ENCODE results near the gene TIMM10B.
A peak's percentile ranks its signal among the peaks of the same experiment; 100 is the strongest.

The TIMM10B gene

DNA sequence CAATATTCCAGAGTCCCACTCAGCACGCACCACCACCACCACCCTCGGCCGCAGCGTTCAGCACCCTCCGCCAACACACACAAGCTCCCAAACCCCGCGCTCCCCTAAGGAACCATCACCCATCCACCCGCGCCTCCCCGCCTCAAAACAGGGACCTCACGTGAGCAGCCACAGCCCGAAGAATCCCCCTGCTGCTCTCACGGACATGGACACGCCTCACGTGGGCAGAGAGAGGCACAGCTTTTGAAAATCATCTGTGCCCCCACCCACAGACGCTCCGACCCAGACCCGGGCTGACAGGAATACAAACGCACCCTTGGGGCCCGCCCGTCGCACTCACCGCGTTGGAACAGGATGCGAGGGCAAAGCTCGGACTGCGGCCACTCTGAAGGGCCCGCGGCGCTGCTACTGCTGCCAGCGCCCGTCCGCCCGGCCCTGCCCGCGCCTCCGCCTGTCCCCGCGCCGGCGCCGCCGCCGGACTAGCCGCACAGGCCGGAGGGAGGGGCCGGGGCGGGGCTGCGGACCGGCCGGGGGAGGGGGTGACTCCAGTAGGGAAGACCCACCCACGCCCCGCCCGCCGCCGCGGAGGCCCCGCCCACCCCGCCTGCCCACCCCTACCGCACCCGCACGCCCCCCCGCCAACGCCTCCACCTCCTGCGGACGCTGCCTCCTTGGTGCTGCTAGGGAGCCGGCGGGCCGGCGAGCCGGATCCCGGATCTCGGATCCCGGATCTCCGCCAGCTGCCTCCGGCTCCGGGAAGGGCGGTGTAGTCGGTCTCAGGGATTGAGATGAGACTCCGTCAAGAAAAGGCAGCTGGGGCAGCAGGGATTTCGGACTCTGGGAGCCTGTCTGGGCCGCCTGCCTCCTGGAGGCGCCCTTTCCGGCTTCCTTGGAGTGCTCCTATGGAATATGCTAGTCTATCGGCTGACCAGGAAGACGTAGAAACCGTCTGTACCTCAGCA, 7.6 kb upstream of the TIMM10B start, which contains the start of gene TRIM3:
TSS of gene TRIM3 (minus strand) at position 491 of the 962 bp plus-strand sequence. CDS start 8,246 bp downstream, outside the sequence.
- peak; percentile 79 for DNase-seq

DNA sequence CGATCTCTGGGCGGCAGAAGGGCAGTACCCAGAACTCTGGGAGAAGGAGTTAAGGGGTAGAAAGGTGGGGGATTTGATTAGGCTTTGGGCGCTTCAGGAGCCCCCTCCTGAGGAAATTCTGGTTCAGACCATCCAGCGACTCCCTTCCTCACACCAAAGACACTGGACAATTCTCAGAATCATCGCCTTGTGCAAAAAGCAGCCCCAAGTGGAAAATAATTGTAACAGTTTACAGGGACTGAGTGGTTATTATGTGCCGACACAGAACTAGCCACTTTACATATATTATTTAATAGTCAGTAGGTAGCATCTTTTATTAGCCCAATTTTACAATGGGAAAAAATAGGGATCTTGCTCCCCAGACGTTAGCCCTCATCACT, 6.9 kb upstream of the TIMM10B start:
- no peak for DNase-seq

DNA sequence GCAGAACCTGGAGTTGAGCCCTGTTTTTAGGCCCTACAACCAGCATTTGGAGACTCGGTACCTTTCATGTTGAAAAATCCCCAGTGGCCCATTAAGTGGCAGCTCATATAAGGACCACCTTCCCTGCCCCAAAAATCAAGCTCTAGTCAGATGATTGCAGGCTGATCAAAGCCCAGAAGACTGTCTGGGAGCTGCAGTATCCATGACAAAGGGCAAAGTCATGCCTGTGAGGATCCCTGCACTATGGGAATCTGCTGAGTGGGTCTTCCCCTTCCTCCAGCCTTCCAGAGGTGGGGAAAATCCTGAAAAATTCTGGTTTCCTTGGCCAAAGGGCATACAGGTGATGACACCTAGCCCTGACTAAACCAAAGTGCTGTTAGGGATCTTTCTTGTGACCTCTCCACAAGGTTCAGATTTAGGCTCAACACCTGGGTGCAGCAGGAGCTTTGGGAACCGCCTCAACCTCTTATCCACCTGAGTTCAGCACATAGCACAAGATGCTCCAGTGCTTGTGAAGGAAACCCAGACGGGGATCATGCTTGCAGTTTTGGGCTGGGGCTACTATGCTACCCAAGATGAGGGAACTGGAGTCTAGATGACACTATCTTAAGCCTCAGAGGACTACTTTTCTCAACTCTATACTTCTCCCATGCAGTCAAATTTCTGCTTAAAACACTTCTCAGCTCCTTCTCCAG, 6.3 kb upstream of the TIMM10B start:
- no peak for DNase-seq

DNA sequence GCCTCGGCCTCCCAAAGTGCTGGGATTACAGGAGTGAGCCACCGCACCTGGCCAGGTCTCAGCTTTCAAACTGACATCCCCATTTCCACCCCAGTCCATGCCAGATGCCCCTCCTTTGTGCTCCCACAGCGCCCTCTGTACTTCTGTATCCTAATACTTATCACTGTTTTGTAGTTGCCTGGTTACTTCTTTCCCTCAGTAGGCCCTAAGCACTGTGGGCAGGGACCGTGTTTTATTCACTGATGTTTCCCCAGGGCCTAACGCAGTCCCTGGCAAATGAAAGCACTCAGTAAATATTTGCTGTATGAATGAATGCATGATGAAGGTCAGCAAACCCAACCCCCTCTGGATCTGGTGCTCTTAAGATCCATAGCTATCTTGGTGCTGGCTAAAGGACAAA, 5.4 kb upstream of the TIMM10B start:
- DNase-seq, result no peak

DNA sequence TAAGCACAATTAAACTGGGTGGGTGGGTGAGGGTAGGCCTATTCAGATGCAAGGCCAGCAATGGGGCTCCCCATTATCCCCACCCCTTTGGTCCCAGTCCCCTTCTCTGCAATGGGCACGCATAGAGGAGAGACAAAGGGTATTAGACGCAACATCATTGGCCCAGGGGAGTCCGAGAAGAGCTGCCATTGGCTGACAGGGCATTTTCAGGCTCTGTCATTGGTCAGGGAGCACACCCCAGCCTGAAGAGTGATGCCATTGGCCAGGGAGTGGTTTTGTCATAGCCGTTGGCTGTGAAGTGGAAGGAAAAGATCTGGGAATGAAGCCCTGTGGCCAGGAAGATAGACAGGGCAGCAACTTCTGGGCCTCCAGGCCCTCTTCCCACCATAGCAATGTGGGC, 4.7 kb upstream of the TIMM10B start:
- no peak for DNase-seq

DNA sequence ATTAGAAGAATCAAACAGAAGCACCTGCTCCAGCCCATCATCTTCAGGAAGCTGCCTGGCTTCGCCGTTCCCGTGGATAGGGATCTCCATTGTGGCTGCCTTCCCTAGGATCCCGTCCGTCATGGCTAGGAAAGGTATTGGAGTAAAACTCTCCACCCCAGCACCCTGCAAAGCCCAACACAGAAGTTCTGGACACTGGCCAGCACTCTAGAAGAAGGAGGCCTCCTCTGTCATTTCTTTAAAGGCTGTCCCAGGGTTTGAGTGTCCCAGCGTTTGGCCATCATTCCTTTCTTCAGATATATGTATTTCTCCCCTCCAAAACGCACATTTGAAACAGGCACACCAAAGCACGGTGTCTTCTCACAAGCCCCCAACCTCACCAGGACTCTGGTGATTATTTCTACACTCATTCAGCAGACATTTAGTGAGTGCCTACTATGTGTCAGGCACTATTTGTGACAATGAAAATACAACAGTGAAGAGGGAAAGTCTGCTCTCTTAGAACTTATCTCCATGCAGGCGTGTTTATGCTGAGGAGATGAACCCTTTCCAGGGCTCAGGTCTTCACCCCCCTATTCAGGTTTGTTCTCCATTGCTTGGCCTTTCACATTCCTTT, 894 bp upstream of the TIMM10B start:
- no peak for DNase-seq

DNA sequence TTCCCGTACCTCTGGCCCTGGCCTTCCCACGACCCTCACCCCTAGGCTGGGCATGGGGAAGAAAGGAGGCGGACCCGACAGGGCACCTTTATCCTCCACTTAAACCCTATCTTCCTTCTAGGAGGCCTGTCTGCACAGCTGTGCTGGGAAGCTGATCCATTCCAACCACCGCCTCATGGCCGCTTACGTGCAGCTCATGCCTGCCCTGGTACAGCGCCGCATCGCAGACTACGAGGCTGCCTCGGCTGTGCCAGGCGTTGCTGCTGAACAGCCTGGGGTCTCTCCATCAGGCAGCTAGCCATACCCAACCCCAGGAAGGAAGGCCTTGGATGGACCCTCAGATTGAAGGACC, 599 bp downstream of the TIMM10B start:
- DNase-seq, result no peak

DNA sequence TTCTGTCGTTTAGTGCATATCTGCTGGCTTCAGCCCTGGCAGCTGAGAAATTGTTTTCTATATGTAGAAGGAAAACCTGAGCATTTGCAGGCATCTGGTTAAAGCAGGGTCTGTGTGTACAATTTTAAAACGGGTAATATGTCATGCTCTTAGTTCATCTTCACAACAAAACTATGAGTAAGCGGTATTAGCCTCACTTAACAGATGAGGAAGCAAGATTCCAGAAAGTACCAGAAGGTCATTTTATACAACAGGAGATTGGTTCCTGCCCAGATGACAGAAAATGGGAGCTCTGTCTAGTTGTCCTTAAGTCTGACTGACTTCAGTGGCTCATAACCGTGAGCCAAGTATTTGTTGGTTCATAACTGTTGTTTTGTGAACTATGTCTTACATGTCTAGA, 1.1 kb downstream of the TIMM10B start:
- no peak for DNase-seq

DNA sequence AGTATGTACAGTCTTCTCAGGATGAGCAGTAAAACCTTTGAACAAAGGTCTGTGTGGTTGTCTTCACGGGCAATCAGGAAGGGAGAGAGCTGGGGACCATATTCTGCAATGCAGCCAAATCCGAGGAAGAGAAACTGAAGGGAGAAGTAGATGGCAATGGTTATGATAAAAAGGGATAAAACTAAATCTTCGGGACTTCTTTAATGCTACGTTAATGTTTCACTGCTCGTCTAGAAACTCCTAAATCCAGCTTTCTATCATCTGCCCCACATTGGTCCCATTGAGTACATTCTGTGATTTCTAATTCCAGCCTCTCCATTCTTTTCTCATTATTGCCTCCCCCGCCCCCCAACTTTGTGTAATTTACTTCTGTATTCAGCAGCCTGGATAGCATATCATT, 1.7 kb downstream of the TIMM10B start:
- no peak for DNase-seq

DNA sequence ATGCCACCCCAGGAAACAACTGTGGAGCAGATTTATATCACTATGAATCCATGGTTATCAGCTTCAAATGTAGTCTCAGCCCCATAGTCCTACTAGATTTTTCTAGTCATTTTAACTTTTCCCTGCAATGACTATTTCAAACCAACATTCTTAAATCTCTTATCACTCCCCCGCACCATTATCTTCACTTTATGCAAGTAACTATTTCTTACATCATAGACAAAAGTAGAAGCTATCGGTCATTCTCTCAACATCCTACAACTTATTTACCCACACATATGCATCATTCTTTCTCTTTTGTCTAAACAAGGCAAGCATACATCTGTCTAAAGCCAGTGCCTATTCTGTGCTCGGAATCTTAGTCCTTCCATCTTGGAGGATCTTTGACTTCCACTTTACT, 4.4 kb downstream of the TIMM10B start:
- no peak for DNase-seq

DNA sequence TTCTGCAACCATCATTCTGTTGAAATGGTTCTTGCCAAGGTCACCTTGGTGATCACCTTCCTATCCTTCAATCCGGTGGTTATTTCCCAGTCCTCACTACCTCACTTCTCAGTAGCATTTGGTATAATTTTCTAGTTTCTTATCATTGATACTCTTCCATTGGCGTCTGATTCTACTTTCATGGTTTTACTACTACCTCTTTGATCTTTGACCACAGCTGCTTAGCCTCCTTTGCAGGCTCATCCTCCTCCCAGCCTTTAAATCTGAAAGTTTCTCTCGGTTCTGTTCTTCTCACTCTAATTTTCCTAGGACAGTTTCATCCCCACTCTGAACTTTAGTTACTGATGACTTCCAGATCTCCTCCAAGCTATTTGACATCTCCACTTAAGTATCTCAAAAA, 5.0 kb downstream of the TIMM10B start:
- no peak for DNase-seq

DNA sequence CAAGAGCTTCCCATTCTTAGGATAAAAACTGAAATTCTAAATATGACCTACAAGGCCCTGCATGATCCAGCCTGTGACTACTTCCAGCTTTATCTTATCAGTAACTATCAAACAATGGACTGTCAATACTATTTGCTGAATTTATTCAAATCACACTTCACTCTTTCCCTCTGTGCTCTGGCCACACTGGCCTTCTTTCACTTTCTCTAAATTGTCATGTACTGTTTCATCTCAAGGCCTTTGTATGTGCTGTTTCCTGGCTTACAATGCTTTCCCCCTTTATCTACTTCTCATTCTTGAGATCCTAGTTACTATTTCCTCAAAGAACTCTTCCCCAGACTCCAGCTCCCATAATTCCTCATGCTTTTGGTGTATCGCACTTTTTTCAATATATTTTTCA, 5.6 kb downstream of the TIMM10B start:
- DNase-seq, result no peak

DNA sequence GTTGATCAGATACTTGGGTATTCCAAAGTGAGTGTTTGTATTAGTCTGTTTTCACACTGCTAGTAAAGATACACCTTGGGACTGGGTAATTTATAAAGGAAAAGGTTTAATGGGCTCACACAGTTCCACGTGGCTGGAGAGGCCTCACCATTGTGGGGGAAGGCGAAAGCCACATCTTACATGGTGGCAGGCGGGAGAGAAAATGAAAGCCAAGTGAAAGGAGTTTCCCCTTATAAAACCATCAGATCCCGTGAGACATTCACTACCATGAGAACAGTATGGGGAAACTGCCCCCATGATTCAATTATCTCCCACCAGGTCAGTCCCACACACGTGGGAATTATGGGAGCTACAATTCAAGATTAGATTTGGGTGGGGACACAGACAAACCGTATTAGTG, 7.0 kb downstream of the TIMM10B start:
- no peak for DNase-seq

DNA sequence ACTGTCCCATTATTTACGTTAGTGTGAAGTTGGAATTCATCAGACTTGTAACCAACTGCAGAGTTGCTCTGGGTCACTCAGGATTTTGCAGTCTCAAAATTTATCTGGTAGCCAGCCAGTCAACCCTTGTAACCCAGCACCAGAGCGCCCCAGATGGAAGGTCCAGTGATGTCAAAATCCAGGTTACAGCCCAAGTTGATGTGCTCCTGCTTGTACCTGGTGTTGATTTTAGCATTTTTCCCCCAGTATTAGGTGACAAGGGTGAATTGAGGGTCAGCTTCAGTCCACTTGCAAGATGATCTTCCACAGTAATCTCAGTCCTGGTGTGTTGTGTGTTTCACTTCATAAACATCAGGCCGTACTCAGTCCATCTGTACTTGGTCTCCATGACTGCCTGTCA, 7.5 kb downstream of the TIMM10B start:
- DNase-seq, result no peak

DNA sequence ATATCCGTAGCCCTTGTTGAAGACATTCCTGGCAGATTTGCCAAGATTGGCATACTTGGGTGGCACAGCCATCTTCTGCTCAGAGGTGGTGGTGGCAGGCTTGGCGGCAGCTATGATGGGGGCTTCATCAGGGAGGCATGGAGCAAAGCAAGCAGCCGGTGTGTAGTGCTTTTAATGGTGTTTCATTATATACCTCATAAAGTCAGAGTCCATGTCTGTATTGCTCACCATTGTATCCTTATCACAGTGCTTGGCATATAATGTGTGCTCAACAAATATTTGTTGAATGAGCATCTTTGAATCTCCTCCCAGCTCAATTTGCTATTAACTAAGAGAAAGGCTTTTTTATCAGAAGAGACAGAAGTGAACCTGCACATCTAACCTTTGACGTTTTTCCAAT, 8.0 kb downstream of the TIMM10B start:
- no peak for DNase-seq

DNA sequence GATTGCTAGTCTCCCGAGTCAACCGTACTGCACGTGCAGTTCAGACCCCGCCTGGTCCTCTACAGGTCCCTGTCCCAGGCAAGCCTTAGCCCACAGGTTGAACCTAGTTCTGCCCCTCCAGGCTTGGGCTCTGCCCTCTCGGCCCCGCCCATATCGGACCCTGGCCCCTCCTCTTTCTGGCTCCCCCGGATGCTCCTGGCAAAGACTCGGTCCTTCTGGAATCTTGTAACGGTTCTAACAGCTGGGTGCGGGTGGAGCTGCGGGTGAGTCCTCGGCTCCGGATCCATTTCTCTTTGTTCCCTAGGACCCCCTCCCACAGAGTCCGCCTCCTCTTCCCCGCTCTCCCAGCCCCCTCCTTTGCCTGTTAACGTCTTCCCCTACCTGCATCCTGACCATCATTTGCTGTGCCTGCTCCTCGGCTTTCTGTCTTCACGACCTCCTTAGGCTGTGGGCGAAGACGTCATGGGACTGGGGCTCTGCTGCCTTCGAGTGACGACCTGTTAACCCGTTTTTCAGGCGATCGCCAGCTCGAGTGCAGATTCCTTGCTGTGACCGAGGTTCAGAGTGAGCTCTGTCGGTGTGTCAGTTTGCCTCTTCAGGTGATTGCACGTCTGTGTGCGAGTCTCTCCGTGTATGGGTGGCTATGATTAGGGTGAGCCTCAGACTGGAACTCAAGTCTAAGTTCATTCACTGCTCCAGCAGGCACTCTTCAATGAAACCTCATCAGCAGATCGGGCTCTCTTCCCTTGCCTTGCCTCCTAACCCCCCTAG, 16.0 kb downstream of the TIMM10B start, which contains the start of gene DNHD1:
TSS of gene DNHD1 (plus strand) at position 212 of the 771 bp plus-strand sequence. CDS start 936 bp downstream, outside the sequence.
- DNase-seq, result no peak

DNA sequence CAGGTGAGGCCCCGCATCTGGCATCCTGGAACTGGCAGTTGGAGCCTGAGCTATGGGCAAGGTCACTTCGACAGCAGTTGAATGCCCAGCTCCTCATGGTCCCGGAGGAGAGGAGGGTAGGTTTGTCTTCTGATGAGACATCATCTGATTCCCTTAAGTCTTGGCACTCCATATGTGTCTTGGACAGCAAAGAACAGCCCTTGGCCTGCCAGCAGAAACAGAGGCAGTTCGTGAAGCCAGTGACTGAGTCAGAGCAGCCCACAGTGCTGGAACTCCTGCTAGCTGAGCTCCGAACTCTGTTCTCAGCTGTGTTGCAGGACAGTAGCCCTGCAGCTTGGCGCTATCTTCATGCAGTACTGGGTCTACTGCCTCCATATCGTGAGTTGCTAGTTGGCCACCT, 16.8 kb downstream of the TIMM10B start:
- DNase-seq, result no peak

DNA sequence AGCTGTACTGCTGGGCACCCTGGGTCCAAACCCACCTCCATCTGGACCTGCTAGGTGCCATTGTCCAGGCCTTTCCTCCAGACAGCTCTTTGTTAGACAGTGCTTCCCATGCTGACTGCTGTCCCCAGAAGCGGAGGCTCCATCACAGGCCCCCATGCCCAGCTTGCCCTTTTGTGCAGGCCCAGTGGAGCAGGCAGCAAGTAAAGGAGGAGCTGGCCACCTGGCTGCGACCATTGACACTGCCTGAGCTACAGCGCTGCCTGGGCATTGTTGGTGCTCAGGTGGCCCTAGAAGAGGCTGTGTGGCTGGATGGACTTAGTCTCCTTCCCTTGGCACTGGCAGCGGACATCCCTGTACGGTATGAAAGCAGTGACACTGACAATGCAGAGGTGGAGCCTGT, 17.2 kb downstream of the TIMM10B start:
- DNase-seq, result no peak

DNA sequence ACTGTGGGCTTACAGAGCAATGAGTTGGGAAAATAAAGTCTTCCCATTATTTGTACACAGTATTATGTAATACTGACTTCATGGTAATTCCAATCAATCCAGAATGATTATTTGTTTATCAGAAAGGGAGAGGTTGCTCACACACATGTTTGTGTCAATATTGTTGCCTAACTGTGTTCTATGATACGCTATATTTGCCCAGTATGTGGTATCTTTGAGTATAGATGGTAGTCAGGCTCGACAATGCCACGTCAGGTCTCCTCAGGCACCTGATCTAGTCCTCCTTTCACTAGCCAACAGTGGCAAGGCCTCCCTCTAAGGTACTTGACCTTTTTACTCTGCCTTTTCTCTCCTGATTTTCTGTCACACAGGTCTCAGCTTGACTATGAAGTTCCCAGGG, 21.1 kb downstream of the TIMM10B start:
- DNase-seq, result no peak

DNA sequence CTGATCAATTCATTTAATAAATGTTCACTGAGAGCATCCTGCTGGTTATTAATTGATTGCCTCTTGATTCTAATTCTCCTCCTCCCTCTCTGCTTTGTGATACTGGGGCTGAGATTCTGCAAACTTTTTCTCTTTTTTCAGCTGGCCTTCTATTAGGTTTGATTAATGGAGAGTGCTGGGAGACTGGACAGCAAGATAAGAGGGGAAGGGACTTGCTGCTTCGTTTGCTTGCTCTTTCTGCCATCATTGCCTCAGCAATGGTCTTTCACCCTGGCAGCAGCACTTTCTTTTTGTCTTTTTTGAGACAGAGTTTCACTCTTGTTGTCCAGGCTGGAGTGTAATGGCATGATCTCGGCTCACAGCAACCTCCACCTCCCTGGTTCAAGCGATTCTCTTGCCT, 22.9 kb downstream of the TIMM10B start:
- DNase-seq, result no peak

DNA sequence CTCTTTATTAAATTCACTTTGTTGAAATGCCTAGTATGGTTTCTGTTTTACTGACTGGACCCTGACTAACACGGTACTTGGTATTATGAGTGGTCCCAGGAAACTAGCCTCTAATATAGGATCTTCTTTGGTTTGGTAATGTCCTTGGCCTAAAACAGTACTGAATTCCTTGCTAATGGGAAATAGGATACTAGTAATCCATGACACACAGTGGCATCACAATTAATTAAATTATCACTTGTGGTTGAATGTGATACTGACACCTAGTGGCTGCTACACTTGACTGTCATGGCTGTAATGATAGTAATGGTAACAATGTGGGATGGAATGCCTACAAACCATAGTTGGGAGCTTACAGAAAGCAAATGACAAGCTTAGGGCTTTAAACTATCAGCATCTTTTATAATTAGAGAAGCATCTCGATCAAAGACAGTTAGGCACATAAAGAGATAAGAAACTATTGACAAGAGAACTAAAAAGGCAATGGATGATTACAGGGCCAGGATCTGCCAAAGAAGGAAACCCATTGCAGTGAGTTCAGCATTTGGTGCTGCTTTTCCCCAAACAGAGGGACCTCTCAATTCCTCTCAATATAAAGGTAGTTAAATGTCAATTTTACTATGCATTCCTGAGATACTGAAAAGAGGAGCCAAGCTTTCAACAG, 24.4 kb downstream of the TIMM10B start:
- DNase-seq, result no peak

DNA sequence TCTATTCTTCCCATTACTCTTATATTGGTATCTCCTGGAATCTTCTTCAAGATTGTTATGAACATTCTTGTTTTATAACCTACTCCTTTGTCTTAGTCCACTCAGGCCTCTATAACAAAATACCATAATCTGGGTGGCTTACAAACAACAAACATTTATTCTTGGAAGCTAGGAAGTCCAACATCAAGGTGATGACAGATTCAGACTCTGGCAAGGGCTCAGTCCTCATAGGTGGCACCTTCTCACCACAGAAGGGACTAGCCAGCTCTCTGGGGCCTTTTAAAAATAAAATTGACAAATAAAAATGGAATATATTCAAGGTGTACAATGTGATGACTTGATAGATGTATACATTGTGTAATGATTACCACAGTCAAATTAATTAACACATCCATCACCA, 35.6 kb downstream of the TIMM10B start:
- DNase-seq, result no peak
